RPMI7951 (cell line): ENCODE data around the gene TSHR. TPM values are rescaled to one million over a fixed set of nuclear protein-coding genes. Genes with fewer than 3 reads are reported as not detected.

Source experiments
- DNase-seq: peaks from one replicate; pipeline ENCODE4 v3.0.0-alpha.2; 2012; ENCODE audit warnings: low read depth
- total RNA-seq: library from RNA; depleted of rRNA; stranded (reverse); fragments of >200 nt; shearing (Covaris generic); gene quantifications from 2 replicates; pipeline ENCODE4 v1.2.3, GENCODE V29; 2014; rRNA removed

The TSHR gene
- total RNA-seq, 1 experiment from 2014 or later = not detected

DNA sequence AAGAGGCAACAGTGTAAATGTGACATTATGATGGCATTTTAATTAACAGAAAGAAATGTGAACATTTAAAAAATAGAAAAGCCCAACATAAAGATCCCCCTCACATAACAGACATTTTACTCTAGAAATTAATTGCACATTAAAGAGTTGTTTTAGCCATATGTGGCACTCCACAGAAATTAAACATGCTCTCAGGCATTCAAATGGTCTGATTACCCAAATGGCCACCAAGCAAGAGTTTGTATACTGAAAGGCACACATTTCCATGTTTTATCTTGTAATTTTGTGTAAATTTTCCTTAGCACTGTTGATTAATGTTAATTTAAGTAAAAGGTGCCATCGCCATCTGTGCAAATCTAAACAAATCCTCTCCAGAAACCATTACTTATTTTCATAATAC lies 221.8 kb downstream of the TSHR start:
- no peak for DNase-seq

GRCh38 chr14:81178063-81178462 lies 222.6 kb downstream of the TSHR start:
- DNase-seq = no peak

DNA sequence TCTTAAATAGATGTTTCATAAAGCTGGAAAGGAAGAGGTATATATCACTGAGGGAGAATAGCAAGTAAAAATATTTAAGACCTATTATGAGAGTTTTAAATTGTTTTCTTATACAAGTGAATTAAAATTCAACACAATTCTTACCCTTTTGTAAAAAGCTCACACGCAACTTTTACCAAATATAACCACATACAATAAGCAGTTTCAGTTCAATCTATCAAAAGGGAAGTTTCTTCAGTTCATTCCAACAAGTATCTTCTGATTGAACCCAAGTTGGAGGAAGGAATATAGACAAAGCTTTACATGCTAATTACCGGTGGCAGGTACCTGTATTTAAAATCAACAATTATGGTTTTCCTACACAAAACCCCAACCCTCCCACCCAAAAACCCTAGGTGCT lies 224.2 kb downstream of the TSHR start:
- DNase-seq = no peak

- no peak for DNase-seq
These were observed 232.6 kb downstream of the TSHR start for GRCh38 chr14:81187832-81188522.

DNA sequence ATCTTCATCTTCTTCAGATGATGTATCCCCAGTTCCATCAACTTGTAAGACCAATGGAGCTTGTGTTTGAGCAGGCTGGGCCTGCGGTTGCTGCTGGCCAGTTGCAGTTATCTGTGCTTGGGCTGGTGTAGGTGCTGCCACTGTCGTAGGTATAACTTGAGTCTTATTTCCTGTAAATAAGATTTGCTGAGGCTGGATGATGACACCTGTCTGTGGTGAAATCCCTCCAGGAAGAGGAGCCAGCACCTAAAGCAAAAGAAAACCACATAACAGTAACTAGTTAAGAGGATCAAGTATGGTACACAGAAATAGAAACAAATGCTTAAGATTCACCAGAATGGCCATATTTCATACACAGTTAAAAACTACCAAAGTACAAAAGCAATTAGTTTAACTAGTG lies 237.2 kb downstream of the TSHR start:
- no peak for DNase-seq

- no peak for DNase-seq
These were observed 238.7 kb downstream of the TSHR start for GRCh38 chr14:81193924-81194633.

Other genes starting within 250 kb of the TSHR start
- 6.9 and 10.3 TPM in 2 replicates for gene CEP128, start 13.9 kb upstream of the TSHR start, total RNA-seq